22Rv1 (cell line): Measurements from ENCODE around the gene KCNQ2.

Experiments used
- CTCF ChIP-seq: fragments of 450-650 bp; IDR thresholded peaks from 2 replicates; pipeline ENCODE4 v1.5.1; 2017; ENCODE audit warnings: mild to moderate bottlenecking
- ZFX ChIP-seq: fragments of 450-650 bp; IDR thresholded peaks from 2 replicates; pipeline ENCODE4 v1.6.1; 2017; ENCODE audit warnings: antibody characterized with exemption, borderline replicate concordance

- TF ChIP-seq CTCF = no peak
- no peak for TF ChIP-seq ZFX
These were observed 86.0 kb downstream of the KCNQ2 start for GRCh38 chr20:63386491-63386890.
